Measurements from ENCODE around the gene INO80E. TPM values are rescaled to one million over a fixed set of nuclear protein-coding genes. Genes with fewer than 3 reads are reported as not detected.

The INO80E gene
- total and polyA plus RNA-seq, 7 donors, result 30.5 to 86.9 (median 43.3) TPM

DNA sequence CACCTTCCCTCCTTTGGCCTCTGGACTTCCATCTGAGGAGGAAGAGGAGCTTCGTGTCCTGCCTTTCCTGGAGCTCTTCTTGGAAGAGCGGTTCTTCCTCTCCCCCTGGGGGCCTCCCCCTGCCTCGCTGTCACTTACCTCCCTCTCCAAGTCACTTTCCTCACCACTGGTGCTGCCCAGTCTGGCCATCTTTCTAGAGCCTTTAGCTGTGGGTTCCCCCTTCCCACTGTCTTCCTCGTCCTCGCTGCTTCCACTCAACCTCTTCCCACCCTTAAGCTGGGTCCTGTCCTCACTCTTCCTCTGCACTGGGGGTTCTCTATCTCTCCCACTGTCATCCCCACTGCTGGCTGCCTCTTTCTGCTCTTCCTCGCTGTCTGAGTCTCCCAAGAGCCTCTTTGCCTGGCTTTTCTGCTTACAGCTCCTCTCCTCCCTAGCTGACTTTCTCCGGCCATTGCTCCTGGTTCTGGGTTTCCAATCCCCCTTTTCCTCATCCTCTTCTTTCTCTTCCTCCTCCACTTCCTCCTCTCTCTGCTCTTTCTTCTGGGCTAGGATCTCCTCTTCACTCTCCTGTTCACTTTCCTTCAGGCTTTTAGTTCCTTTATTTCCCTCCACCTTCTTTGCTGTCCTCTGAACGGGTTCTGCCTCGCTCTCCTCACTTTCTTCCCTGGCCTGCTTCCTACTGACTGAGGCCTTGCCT lies 2.0 kb upstream of the INO80E start:
- Histone ChIP-seq H3K4me1 (peaks cover 21% of the 10 kb centered on the region), H3K9me3 (no peaks in the 10 kb centered on the region), H3K36me3 (ENCODE audit: insufficient read depth in 1 of 2, low read depth in 1 of 2) (peaks cover 3 to 61% of the 10 kb centered on the region in 2 donors), H3K4me3 (peak overlapping the region; percentile 86), H3K27me3 (ENCODE audit: insufficient read depth in 3 of 3, low read length in 2 of 3) (no peaks in the 10 kb centered on the region), H3K27ac (peak overlapping the region; percentile 99)
- intact Hi-C loops (cut with DNase I), result loop anchor here (1.0 to 2.0 kb wide), 2 partner anchors 18 to 19 kb away; no protein-coding TSS in a partner anchor
- DNase-seq (no peak), ATAC-seq (no peak)
- TF ChIP-seq, protein P1, sequence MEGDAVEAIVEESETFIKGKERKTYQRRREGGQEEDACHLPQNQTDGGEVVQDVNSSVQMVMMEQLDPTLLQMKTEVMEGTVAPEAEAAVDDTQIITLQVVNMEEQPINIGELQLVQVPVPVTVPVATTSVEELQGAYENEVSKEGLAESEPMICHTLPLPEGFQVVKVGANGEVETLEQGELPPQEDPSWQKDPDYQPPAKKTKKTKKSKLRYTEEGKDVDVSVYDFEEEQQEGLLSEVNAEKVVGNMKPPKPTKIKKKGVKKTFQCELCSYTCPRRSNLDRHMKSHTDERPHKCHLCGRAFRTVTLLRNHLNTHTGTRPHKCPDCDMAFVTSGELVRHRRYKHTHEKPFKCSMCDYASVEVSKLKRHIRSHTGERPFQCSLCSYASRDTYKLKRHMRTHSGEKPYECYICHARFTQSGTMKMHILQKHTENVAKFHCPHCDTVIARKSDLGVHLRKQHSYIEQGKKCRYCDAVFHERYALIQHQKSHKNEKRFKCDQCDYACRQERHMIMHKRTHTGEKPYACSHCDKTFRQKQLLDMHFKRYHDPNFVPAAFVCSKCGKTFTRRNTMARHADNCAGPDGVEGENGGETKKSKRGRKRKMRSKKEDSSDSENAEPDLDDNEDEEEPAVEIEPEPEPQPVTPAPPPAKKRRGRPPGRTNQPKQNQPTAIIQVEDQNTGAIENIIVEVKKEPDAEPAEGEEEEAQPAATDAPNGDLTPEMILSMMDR (IDR thresholded peaks at IDR 0.05), result no peak
- 79 to 91% (median 82%) methylated on average over 9 of the region's 9 CpGs for WGBS, 3 donors

DNA sequence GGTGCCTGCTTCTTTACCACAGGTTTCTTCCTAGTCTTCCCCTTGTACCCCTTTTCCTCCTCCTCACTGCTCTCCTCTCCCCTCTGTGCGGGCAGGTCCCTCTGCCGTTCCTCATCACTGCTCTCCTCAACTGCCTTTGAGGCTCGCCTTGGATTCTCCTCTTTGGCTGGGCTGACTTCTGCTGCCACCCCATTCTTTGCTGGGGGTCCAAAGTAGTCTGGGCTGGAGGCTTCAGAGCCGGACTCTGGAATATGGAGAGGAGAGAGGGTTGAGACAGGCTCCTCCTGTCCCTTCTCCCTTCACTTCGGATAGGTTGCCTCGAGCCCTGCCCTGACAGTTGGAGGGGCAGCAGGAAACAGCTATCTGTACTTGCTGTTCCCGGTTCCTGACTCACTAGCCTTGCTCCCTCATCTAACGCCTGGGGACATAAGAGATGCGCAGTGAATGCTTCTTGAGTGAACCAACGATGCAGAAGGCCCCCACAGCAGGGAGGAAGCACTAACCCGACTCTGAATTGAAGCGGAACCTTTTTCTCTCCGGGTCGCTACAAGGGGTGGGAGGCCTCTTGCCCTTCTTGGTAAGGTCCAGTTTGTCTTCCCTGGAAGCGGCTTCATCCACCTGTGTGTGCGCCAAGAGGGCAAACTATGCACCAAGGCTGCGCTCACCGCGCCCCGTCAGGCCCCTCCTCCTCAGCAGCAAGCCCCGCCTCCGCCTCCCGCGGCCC lies 1.3 kb upstream of the INO80E start:
- Histone ChIP-seq H3K9me3 (no peaks in the 10 kb centered on the region), H3K4me3 (peak overlapping the region; percentile 86), H3K36me3 (ENCODE audit: insufficient read depth in 1 of 2, low read depth in 1 of 2) (peaks cover 3 to 61% of the 10 kb centered on the region in 2 donors), H3K27ac (peak overlapping the region; percentile 99), H3K27me3 (ENCODE audit: insufficient read depth in 3 of 3, low read length in 2 of 3) (no peaks in the 10 kb centered on the region), H3K4me1 (peaks cover 21% of the 10 kb centered on the region)
- TF ChIP-seq, protein P1 (IDR thresholded peaks at IDR 0.05), result no peak
- DNase-seq (peak in 1 of 2 donors; percentile 41), ATAC-seq (peak; percentile 26 to 55 (median 42))
- WGBS, 3 donors, result 8 to 10% (median 8%) methylated on average over 24 of the region's 24 CpGs
- intact Hi-C loops (cut with DNase I), result loop anchor here (1.0 to 2.0 kb wide), 2 partner anchors 18 to 20 kb away; no protein-coding TSS in a partner anchor

DNA sequence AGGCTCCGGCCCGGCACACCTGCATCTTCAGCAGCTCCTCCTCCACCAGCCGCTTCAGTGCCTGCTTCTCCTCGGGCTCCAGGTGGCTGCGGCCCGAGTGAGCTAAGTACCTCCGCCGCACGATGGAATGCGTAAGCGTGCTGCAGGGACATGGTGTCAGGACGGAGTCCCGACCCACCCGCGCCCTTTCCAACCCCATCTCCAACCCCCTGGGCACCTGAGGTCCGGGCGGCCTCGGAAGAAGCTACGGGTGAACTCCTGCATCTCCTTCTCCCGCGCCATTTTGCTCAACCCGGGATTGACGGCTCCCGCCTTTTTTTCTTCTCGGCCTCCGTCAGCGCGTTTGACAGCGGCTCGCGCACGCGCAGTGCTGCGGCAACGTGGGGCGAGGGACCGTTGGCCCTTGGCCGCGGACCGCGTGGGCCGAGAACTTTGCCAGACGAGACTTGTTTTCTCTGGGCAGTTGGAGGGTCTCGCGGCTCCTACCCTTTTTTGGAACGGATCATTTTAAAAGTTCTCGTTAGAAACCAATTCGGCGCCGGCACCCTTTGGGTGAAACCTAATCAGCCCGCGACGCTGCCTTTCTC lies 624 bp upstream of the INO80E start, which contains the start of gene HIRIP3:
HIRIP3 (minus strand) TSS at position 294 of the 587 bp plus-strand sequence; CDS start at position 282, 12 bp downstream.
- DNase-seq (peak; percentile 90 to 95), ATAC-seq (peak; percentile 78 to 88 (median 82))
- Histone ChIP-seq H3K4me3 (peak within 1 kb of the TSS; percentile 86), H3K9me3 (no peaks in the 10 kb centered on the region), H3K36me3 (ENCODE audit: insufficient read depth in 1 of 2, low read depth in 1 of 2) (peaks cover 3 to 61% of the 10 kb centered on the region in 2 donors), H3K27me3 (ENCODE audit: insufficient read depth in 3 of 3, low read length in 2 of 3) (no peaks in the 10 kb centered on the region), H3K4me1 (peaks cover 21% of the 10 kb centered on the region), H3K27ac (peak within 1 kb of the TSS; percentile 99)
- WGBS, 3 donors, result 0 to 1% (median 0%) methylated on average over 48 to 53 of the region's 53 CpGs
- intact Hi-C loops (cut with DNase I), result loop anchor here in 1 of 2 donors (2.0 kb wide), 1 partner anchor 21 kb away; no protein-coding TSS in a partner anchor
- TF ChIP-seq, protein P1 (IDR thresholded peaks at IDR 0.05), result no peak

DNA sequence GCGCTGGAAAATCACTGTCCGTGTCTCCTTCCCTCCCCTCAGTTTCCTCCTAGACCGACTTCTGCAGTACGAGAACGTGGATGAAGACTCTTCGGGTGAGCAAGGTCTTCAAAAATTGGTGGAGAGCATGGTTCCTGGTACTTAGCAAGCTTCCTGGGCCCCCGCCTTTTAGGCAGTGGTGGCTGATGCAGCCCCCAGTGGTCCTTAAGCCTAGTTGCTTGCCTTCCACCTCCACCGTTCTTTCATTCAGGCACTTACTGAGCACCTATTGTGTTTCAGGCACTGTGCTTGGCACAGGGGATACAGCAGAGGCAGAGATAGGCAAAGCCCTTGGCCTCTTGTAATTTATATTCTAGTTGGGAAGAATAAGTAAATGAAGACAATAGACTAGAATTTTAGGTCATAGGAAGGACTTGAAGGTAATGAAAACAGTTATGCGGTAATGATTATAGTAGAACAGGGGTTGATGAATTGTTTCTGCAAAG lies 767 bp downstream of the INO80E start:
- Histone ChIP-seq H3K4me1 (peaks cover 21% of the 10 kb centered on the region), H3K4me3 (peak overlapping the region; percentile 86), H3K9me3 (no peaks in the 10 kb centered on the region), H3K27me3 (ENCODE audit: insufficient read depth in 3 of 3, low read length in 2 of 3) (no peaks in the 10 kb centered on the region), H3K27ac (peak overlapping the region; percentile 99), H3K36me3 (ENCODE audit: insufficient read depth in 1 of 2, low read depth in 1 of 2) (peaks cover 3 to 56% of the 10 kb centered on the region in 2 donors)
- TF ChIP-seq, protein P1 (IDR thresholded peaks at IDR 0.05), result no peak
- ATAC-seq (no peak), DNase-seq (no peak)
- intact Hi-C loops (cut with DNase I), result no loop called here
- WGBS, 3 donors, result 20 to 26% (median 21%) methylated on average over 9 of the region's 9 CpGs
